Measurements from ENCODE around the gene KRTAP4-1.

DNA sequence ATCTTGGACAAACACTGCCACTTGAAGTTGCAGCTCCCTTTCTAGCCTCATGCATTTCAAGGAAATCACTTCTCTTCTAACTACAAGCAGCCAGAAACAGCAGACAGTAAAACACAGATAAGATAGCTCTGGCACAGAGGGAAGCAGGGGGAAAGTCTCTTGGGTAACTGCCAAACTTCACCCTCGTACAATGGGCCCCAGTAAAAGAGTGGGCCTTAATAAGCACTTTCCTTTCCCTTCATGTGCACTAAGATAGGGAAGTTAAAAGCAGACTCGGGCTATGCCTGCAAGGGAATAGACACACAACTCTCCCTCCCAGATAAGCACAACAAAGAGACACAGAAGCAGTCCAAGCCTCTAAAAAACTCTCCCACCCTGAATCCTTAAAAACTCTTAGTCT is 30.9 kb downstream of the KRTAP4-1 start:
- TF ChIP-seq POLR2AphosphoS5 (IDR thresholded peaks at IDR 0.05; ENCODE audit: low read depth) (no peak), CTCF (IDR thresholded peaks at IDR 0.05; ENCODE audit: insufficient read depth, low read length) (no peak), REST (IDR thresholded peaks at IDR 0.05; ENCODE audit: insufficient replicate concordance, low read depth) (no peak), GABPA (IDR thresholded peaks at IDR 0.05; ENCODE audit: low read depth) (no peak)

Data from HL-60 (cell line).